Stimulated activated CD8-positive, alpha-beta memory T cell treated with anti-CD3 and anti-CD28 coated beads, Interleukin-15, amount 100 ng/mL, for 4 hours (primary cell): ENCODE data around the gene NCOA6.
A peak's percentile ranks its signal among the peaks of the same experiment; 100 is the strongest.

Experiments used
- DNase-seq, 2 donors: peaks; one replicate each; pipeline ENCODE4 v3.0.0-alpha.2; 2020; ENCODE audit warnings: low read depth in 2 of 2

NCOA6 gene

GRCh38 chr20:34825530-34826362 is at the start of gene NCOA6:
Gene NCOA6 (minus strand): TSS chr20:34825651. CDS start chr20:34782355, 43,296 bp downstream.
- DNase-seq, result peak; percentile 71 to 72

- no peak for DNase-seq
Measured at GRCh38 chr20:34874094-34874654, 48.7 kb upstream of the NCOA6 start.

GRCh38 chr20:34873583-34874093 is 48.2 kb upstream of the NCOA6 start:
- DNase-seq, result no peak

- peak; percentile 70 to 77 for DNase-seq
Measured at GRCh38 chr20:34872622-34873224, 47.3 kb upstream of the NCOA6 start, which contains the start of gene GGT7. Gene GGT7 (minus strand): TSS chr20:34872856. CDS start chr20:34872815, 41 bp downstream.

GRCh38 chr20:34871966-34872621 is 46.6 kb upstream of the NCOA6 start:
- no peak for DNase-seq

GRCh38 chr20:34871320-34871926 is 46.0 kb upstream of the NCOA6 start:
- no peak for DNase-seq

- DNase-seq, result no peak
Measured at GRCh38 chr20:34864216-34864615, 38.8 kb upstream of the NCOA6 start.

GRCh38 chr20:34863421-34863965 is 38.0 kb upstream of the NCOA6 start:
- DNase-seq, result no peak

GRCh38 chr20:34862724-34863123 is 37.3 kb upstream of the NCOA6 start:
- no peak for DNase-seq

GRCh38 chr20:34861386-34862084 is 36.1 kb upstream of the NCOA6 start:
- DNase-seq, result no peak

- DNase-seq, result no peak
Measured at GRCh38 chr20:34859826-34860545, 34.5 kb upstream of the NCOA6 start.

GRCh38 chr20:34859367-34859766 is 33.9 kb upstream of the NCOA6 start:
- no peak for DNase-seq

GRCh38 chr20:34852298-34852697 is 26.8 kb upstream of the NCOA6 start:
- no peak for DNase-seq

GRCh38 chr20:34850969-34851368 is 25.5 kb upstream of the NCOA6 start:
- DNase-seq, result no peak

GRCh38 chr20:34849778-34850177 is 24.3 kb upstream of the NCOA6 start:
- DNase-seq, result no peak

- DNase-seq, result no peak
Measured at GRCh38 chr20:34848597-34848996, 23.1 kb upstream of the NCOA6 start.

GRCh38 chr20:34843421-34843820 is 18.0 kb upstream of the NCOA6 start:
- no peak for DNase-seq

- DNase-seq, result no peak
Measured at GRCh38 chr20:34842143-34842542, 16.7 kb upstream of the NCOA6 start.

- DNase-seq, result no peak
Measured at GRCh38 chr20:34834459-34834893, 9.0 kb upstream of the NCOA6 start.

GRCh38 chr20:34831936-34832335 is 6.5 kb upstream of the NCOA6 start:
- no peak for DNase-seq
